Left cardiac atrium (tissue), 4 donors: ENCODE measurements around the gene MICAL3. TPM values are rescaled to one million over a fixed set of nuclear protein-coding genes. Genes with fewer than 3 reads are reported as not detected.
A peak's percentile ranks its signal among the peaks of the same experiment; 100 is the strongest.
"Not testable (repeated sequence)": the region's sequence is repeated elsewhere in the genome, so short reads cannot be mapped to it uniquely, and the experiment has no call there.

ENCODE experiments used
- ATAC-seq, 2 donors: fragments of 200-7000 bp; cut with Tn5 transposase; one replicate each; pipeline ENCODE4 v1.9.1; 2020; ENCODE audit warnings: mild to moderate bottlenecking in 2 of 2, moderate library complexity in 2 of 2
- DNase-seq: peaks from one replicate; pipeline ENCODE4 v3.0.0-alpha.2; 2020
- intact Hi-C, 2 donors: fragments of 100-400 bp; cut with DNase I; formaldehyde crosslinking; loops; one replicate each; pipeline versions ENCODE4 v1.14.1 to v1.15.1; 2022 to 2023
- total RNA-seq, 2 donors: library from RNA; stranded (reverse); fragmentation: NEBNext Ultra II Directional; extraction: Animal tissue kit (Norgen Biotek cat#: 25700); gene quantifications; one replicate each; pipeline ENCODE4 v1.2.1, GENCODE V29; 2021
- donor health status: DM: no; HTN: yes; CAD: no.
- donor health status: DM: no; HTN: yes; CAD: no; lungs with severe emphysema.
- donor health status: DM: yes; HTN: yes; CAD: no.
- donor health status: Dilated cardiomyopathy.

MICAL3 gene
- total RNA-seq, 2 donors from 2014 or later: 54.7 to 80.1 TPM

GRCh38 chr22:17985606-17986005 is 38.8 kb downstream of the MICAL3 start:
- no peak for ATAC-seq
- DNase-seq: no peak
- intact Hi-C loops: loop anchor here in 1 of 2 donors (10.0 kb wide), 1 partner anchor 71 kb away; no protein-coding TSS in a partner anchor

DNA sequence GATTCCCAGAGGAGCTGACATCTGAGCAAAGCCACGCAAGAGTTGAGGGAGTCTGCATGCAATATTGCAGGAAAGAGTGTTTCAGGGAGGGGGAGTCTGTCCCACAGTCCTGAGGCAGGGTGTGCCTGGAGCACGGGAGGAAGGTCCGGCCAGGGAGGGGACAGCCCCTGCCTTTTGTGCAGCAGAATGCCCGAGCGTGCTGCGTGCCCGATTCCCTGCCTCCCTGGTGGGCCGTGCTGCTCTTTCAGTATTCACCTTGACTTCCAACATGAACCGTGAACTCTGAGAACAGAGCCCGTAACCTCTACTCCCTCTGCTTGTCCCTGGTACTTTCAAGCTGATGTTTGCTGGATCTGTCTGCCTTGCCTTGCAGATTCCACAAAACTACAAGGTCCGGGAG is 39.3 kb downstream of the MICAL3 start:
- intact Hi-C loops: loop anchor here in 1 of 2 donors (10.0 kb wide), 1 partner anchor 70 kb away; no protein-coding TSS in a partner anchor
- not testable (repeated sequence) for DNase-seq, ATAC-seq

DNA sequence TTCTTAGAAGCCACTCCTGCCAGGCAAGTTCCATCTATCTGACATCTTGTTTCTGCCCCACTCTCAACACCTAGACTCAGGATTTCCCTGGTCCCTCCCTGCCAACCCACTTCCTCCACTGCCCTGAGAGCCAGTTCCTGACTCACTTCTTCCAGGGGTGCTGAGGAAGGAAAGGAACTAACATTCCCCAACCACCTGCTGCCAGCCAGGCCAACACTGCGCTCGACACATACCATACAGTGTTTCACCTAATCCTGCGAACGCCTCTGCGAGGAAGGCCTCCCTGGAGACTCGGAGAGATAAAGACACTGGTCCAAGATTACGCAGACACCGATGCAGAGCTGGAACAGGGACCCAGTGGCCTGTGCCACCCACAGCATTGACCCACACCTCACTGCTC is 40.2 kb downstream of the MICAL3 start:
- DNase-seq (no peak), ATAC-seq (peak in 1 of 2 donors; percentile 7)
- intact Hi-C loops: loop anchor here in 1 of 2 donors (10.0 kb wide), 1 partner anchor 69 kb away; no protein-coding TSS in a partner anchor

GRCh38 chr22:17982572-17983141 is 41.7 kb downstream of the MICAL3 start:
- DNase-seq (no peak), ATAC-seq (no peak)
- intact Hi-C loops: loop anchor here (1.0 to 10.0 kb wide), 2 partner anchors 11 to 68 kb away; no protein-coding TSS in a partner anchor

GRCh38 chr22:17981497-17981896 is 42.9 kb downstream of the MICAL3 start:
- ATAC-seq: no peak
- intact Hi-C loops: loop anchor here in 1 of 2 donors (10.0 kb wide), 1 partner anchor 67 kb away; no protein-coding TSS in a partner anchor
- DNase-seq: no peak

DNA sequence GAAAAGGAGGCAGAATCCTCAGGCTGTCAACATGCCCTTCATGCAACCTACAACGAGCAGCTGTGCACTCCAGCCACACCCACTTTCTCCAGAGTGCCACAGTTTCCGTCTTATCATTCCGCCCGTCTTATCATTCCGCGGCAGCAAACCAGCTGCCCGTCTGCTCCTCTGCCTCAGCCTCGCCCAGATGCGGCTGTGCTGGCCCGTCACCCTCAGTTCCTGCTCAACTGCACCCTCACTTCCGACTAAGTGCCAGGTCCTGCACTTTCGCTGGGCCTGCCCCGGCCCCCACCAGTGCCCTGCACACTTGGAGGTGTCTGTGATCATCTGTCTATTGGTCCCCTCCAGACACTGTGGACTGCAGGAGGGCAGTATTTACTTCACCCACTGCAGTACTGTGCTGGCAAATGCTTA is 43.7 kb downstream of the MICAL3 start:
- ATAC-seq (peak; percentile 54 to 79), DNase-seq (peak; percentile 51)
- intact Hi-C loops: loop anchor here in 1 of 2 donors (10.0 kb wide), 1 partner anchor 66 kb away; no protein-coding TSS in a partner anchor

- ATAC-seq (peak in 1 of 2 donors; percentile 11), DNase-seq (no peak)
Observed at GRCh38 chr22:17980015-17980590, 44.3 kb downstream of the MICAL3 start.

DNA sequence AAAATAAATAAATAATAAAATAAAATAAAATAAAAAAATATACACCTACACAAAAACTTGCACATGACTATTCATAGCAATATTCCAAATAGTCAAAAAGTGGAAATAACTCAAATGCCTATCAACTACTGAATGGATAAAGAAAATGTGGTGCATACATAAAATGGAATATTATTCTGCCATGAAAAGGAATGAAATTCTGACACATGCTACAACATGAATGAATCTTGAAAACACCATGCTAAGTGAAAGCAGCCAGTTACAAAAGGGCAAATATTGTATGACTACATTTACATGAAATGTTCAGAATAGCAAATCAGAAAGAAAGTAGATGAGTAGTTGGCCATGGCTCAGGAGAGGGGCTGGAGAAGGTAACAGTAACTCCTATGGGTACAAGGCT is 46.3 kb downstream of the MICAL3 start:
- no peak for DNase-seq
- intact Hi-C loops: no loop called here
- no peak for ATAC-seq

More at GRCh38 chr22:17980015-17980590, 44.3 kb downstream of the MICAL3 start:
- intact Hi-C loops: loop anchor here in 1 of 2 donors (10.0 kb wide), 1 partner anchor 65 kb away; no protein-coding TSS in a partner anchor

DNA sequence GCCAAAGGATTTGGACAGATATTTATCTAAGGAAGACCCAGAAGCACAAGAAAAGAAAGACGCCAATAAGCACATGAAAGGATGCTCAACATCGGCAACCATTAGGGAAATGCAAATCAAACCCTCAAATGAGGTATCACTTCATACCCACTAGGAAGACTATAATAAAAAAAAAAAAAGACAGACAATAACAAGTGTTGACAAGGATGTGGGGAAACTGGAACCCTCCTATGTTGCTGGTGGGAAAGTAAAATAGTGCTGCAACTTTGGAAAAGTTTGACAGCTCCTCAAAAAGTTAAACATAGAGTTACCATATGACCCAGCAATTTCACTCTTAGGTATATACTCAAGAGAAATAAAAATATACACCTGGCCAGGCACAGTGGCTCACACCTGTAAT is 47.0 kb downstream of the MICAL3 start:
- ATAC-seq: no peak
- intact Hi-C loops: no loop called here
- DNase-seq: no peak

DNA sequence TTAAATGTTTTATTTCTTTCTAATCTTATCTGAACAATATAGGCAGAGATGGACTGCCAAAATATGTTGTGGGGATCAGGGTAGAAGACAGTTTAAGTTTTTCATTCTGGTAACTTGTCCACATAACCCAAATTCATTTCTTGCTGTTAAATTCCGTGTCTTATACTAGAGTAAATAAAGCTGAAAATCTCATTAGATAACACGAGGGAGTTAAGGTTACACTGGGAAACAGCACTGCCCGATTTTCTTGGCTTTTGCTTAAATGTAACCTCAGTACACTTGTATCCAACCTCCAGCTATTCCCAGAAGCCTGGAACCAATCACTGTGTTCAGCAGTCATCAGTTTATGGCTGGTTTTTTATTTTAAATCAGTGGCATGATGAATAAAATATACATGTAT is 48.2 kb downstream of the MICAL3 start:
- intact Hi-C loops: no loop called here
- no peak for DNase-seq
- no peak for ATAC-seq

- DNase-seq (no peak), ATAC-seq (no peak)
- intact Hi-C loops: no loop called here
Observed at GRCh38 chr22:17974703-17975372, 49.5 kb downstream of the MICAL3 start.

DNA sequence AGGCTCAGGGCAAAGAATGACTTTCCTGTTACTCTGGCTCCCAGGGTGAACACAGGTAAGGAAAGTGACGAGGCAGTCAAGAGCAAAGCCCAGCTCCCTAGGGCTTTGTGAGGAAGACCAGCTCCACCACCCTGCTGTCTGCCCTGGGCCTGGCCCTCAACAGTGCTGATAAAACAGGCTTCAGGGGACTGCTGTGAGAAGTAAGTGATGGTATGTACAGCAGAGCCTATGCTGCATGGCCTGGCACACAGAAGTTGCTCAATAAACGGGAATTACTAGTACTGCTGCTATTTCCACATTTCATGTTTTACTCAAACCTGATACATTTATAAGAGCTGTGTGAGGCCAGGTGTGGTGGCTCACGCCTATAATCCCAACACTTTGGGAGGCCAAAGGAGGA is 50.3 kb downstream of the MICAL3 start:
- DNase-seq (no peak), ATAC-seq (no peak)
- intact Hi-C loops: no loop called here

GRCh38 chr22:17973217-17973616 is 51.1 kb downstream of the MICAL3 start:
- no peak for ATAC-seq
- intact Hi-C loops: no loop called here
- no peak for DNase-seq

GRCh38 chr22:17972385-17973191 is 51.8 kb downstream of the MICAL3 start:
- peak; percentile 39 to 77 for ATAC-seq
- no peak for DNase-seq
- intact Hi-C loops: no loop called here

- DNase-seq (no peak), ATAC-seq (no peak)
- intact Hi-C loops: no loop called here
Observed at GRCh38 chr22:17971711-17972110, 52.6 kb downstream of the MICAL3 start.

- intact Hi-C loops: no loop called here
- DNase-seq (no peak), ATAC-seq (peak in 1 of 2 donors; percentile 8)
Observed at GRCh38 chr22:17970201-17970708, 54.1 kb downstream of the MICAL3 start.

DNA sequence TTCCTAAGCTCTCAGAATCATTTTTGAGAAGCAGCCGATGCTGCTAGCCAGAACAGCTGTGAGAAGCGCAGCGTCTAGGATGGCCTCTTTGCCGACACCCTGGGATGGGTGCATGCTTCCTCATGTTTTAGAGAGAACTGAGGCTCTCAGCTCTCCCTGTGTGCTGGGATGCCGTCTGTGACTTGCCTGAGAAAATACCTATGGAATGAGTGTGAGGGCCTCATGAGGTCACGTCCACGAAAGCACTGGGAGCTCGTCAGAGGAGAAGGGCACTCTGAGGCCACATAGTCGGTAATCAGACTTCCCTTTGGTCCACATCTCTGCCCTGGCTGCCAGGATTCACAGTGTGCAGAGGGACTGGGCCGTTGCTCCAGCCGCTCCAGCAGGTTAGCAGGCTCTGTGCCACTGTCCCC is 54.7 kb downstream of the MICAL3 start:
- DNase-seq (peak; percentile 52), ATAC-seq (peak; percentile 74 to 76)
- intact Hi-C loops: no loop called here

DNA sequence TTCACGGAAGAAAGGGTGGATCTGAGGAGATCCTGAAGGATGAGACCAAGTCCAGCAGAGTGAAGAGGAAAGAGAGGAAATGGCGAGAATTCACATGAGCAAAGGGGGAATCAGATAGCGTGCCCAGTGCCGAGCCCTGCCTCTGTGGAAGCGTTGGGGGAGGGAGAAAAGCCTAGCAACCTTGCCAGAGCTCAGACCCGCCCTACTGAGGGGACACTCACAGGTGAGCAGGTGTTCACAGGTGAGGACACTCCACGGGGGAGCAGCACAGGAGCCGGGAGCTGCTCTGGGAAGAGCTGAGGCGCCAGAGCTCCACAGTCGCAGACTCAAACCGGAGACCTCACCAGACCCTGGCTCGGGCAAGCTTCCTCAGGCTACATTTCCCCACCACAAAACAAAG is 56.2 kb downstream of the MICAL3 start:
- DNase-seq: no peak
- no peak for ATAC-seq
- intact Hi-C loops: no loop called here

GRCh38 chr22:17966403-17966717 is 58.0 kb downstream of the MICAL3 start:
- intact Hi-C loops: no loop called here
- no peak for DNase-seq
- no peak for ATAC-seq
